IMR-90 (cell line): ENCODE data around the gene SKP2. TPM values are rescaled to one million over a fixed set of nuclear protein-coding genes. Genes with fewer than 3 reads are reported as not detected.

Experiments
- ATAC-seq: fragments of 200-7000 bp; cut with Tn5 transposase; 2 replicates; pipeline ENCODE4 v1.9.1; 2020; ENCODE audit warnings: low read depth, mild to moderate bottlenecking, moderate library complexity
- BruUV-seq: library from RNA; stranded (reverse); fragments of 400-500 nt; replicated peaks from 2 replicates; lab custom pipeline; 2021; lab: Mats Ljungman, UMichigan
- CTCF ChIA-PET: fragments of 300-600 bp; formaldehyde crosslinking; extraction: SDS; loops from one replicate; lab custom pipeline; 2021; ENCODE audit warnings: antibody characterized with exemption; lab: Yijun Ruan, JAX
- POLR2A ChIA-PET: fragments of 300-600 bp; sonication (Branson Sonifier 250); formaldehyde crosslinking; loops from one replicate; lab custom pipeline; 2022; ENCODE audit warnings: antibody characterized with exemption; ENCODE audit not compliant: unreplicated experiment; lab: Charles Lee
- DNase-seq: peaks from one replicate; pipeline ENCODE4 v3.0.0; 2013
- H2AFZ ChIP-seq: replicated peaks from 2 replicates; pipeline ENCODE3; 2013; ENCODE audit warnings: low read length, mild to moderate bottlenecking; ENCODE audit not compliant: poor library complexity
- H2AK5ac ChIP-seq: 2 replicates; pipeline ENCODE4 v1.6.1; 2013; ENCODE audit warnings: low read depth, low read length, inconsistent platforms
- H2AK9ac ChIP-seq: replicated peaks from 2 replicates; pipeline ENCODE3; 2013; ENCODE audit warnings: mild to moderate bottlenecking, low read depth, low read length, moderate library complexity; ENCODE audit not compliant: poor library complexity
- H2BK120ac ChIP-seq: 2 replicates; pipeline ENCODE4 v1.6.1; 2013; ENCODE audit warnings: low read depth, low read length, inconsistent platforms
- H2BK15ac ChIP-seq: 3 replicates; pipeline ENCODE4 v1.6.1; 2013; ENCODE audit warnings: low read depth, low read length, inconsistent platforms
- H2BK20ac ChIP-seq: 2 replicates; pipeline ENCODE4 v1.6.1; 2013; ENCODE audit warnings: low read depth, mild to moderate bottlenecking, inconsistent platforms, low read length, moderate library complexity
- H2BK5ac ChIP-seq: 2 replicates; pipeline ENCODE4 v1.6.1; 2013; ENCODE audit warnings: mild to moderate bottlenecking, low read depth, low read length, inconsistent platforms; ENCODE audit not compliant: poor library complexity, severe bottlenecking
- H3K14ac ChIP-seq: replicated peaks from 2 replicates; pipeline ENCODE4 v1.6.1; 2013; ENCODE audit warnings: low read depth, low read length, inconsistent platforms
- H3K18ac ChIP-seq: 2 replicates; pipeline ENCODE4 v1.6.1; 2013; ENCODE audit warnings: low read depth, low read length, control low read depth
- H3K23ac ChIP-seq: 2 replicates; pipeline ENCODE4 v1.6.1; 2013; ENCODE audit warnings: low read depth, low read length, inconsistent platforms
- H3K27ac ChIP-seq: 2 replicates; pipeline ENCODE4 v1.5.1; 2013; ENCODE audit warnings: mild to moderate bottlenecking, control low read depth, low read length; ENCODE audit not compliant: insufficient read depth
- H3K27me3 ChIP-seq: 2 replicates; pipeline ENCODE4 v1.6.1; 2013; ENCODE audit warnings: low read length; ENCODE audit not compliant: control insufficient read depth, insufficient read depth
- H3K36me3 ChIP-seq: 2 replicates; pipeline ENCODE4 v1.6.1; 2013; ENCODE audit warnings: low read length, mixed read lengths; ENCODE audit not compliant: control insufficient read depth, insufficient read depth
- H3K4ac ChIP-seq: 2 replicates; pipeline ENCODE4 v1.6.1; 2013; ENCODE audit warnings: low read depth, low read length, inconsistent platforms
- H3K4me1 ChIP-seq: 2 replicates; pipeline ENCODE4 v1.6.1; 2013; ENCODE audit warnings: low read length, mixed read lengths; ENCODE audit not compliant: control insufficient read depth, insufficient read depth
- H3K4me2 ChIP-seq: 2 replicates; pipeline ENCODE4 v1.6.1; 2013; ENCODE audit warnings: low read depth, mild to moderate bottlenecking, control low read depth, low read length, moderate library complexity
- H3K4me3 ChIP-seq: 2 replicates; pipeline ENCODE4 v1.5.1; 2013; ENCODE audit warnings: low read depth, mild to moderate bottlenecking, control low read depth, low read length, moderate library complexity; ENCODE audit not compliant: insufficient read depth
- H3K56ac ChIP-seq: 2 replicates; pipeline ENCODE4 v1.6.1; 2013; ENCODE audit warnings: low read length, inconsistent platforms; ENCODE audit not compliant: insufficient read depth; ENCODE audit errors: extremely low read depth
- H3K79me1 ChIP-seq, 2 experiments: 2 replicates each; pipeline ENCODE4 v1.6.1; 2013; ENCODE audit warnings: low read length in 2 of 2, inconsistent platforms in 1 of 2, low read depth in 1 of 2
- H3K9ac ChIP-seq: 2 replicates; pipeline ENCODE4 v1.6.1; 2013; ENCODE audit warnings: low read depth, low read length, control low read depth
- H3K9me1 ChIP-seq: 2 replicates; pipeline ENCODE4 v1.6.1; 2013; ENCODE audit warnings: low read length, inconsistent platforms; ENCODE audit not compliant: insufficient read depth
- H3K9me3 ChIP-seq: 2 replicates; pipeline ENCODE4 v1.6.1; 2013; ENCODE audit warnings: low read length; ENCODE audit not compliant: control insufficient read depth, insufficient read depth
- H4K20me1 ChIP-seq: 2 replicates; pipeline ENCODE4 v1.6.1; 2013; ENCODE audit warnings: low read length, inconsistent platforms; ENCODE audit not compliant: insufficient read depth
- H4K5ac ChIP-seq: 2 replicates; pipeline ENCODE4 v1.6.1; 2013; ENCODE audit warnings: mild to moderate bottlenecking, low read depth, low read length, control low read depth
- H4K8ac ChIP-seq, 2 experiments: 2 replicates each; pipeline ENCODE4 v1.6.1; 2013; ENCODE audit warnings: low read depth in 2 of 2, low read length in 2 of 2, control low read depth in 1 of 2, inconsistent platforms in 1 of 2
- H4K91ac ChIP-seq: 2 replicates; pipeline ENCODE4 v1.6.1; 2013; ENCODE audit warnings: low read depth, low read length, inconsistent platforms; ENCODE audit not compliant: insufficient read depth
- BHLHE40 ChIP-seq: fragments of 150-350 bp; IDR thresholded peaks from 2 replicates; pipeline ENCODE4 v1.6.1; 2016; ENCODE audit warnings: mild to moderate bottlenecking, low read depth, low read length
- CEBPB ChIP-seq: IDR thresholded peaks from 2 replicates; pipeline ENCODE4 v1.6.1; 2012; ENCODE audit warnings: low read depth, low read length, improper control_type of control experiment
- CHD1 ChIP-seq: IDR thresholded peaks from 2 replicates; pipeline ENCODE4 v1.6.1; 2012; ENCODE audit warnings: low read depth, low read length, improper control_type of control experiment
- ELK1 ChIP-seq: fragments of 150-350 bp; IDR thresholded peaks from 2 replicates; pipeline ENCODE4 v1.6.1; 2016; ENCODE audit warnings: low read depth, mild to moderate bottlenecking, low read length, moderate library complexity, borderline replicate concordance
- FOS ChIP-seq: fragments of 150-350 bp; IDR thresholded peaks from 2 replicates; pipeline ENCODE4 v1.6.1; 2016; ENCODE audit warnings: low read depth, low read length
- MAFK ChIP-seq: IDR thresholded peaks from 2 replicates; pipeline ENCODE4 v1.6.1; 2012; ENCODE audit warnings: low read depth, low read length, improper control_type of control experiment
- MAZ ChIP-seq: IDR thresholded peaks from 2 replicates; pipeline ENCODE4 v1.6.1; 2012; ENCODE audit warnings: low read depth, mild to moderate bottlenecking, low read length, improper control_type of control experiment, moderate library complexity, borderline replicate concordance
- MXI1 ChIP-seq: IDR thresholded peaks from 2 replicates; pipeline ENCODE4 v1.6.1; 2012; ENCODE audit warnings: low read depth, mild to moderate bottlenecking, low read length, moderate library complexity, borderline replicate concordance
- NFE2L2 ChIP-seq: fragments of 150-350 bp; IDR thresholded peaks from 2 replicates; pipeline ENCODE4 v1.6.1; 2016; ENCODE audit warnings: low read depth, mild to moderate bottlenecking, low read length
- RAD21 ChIP-seq: IDR thresholded peaks from 2 replicates; pipeline ENCODE4 v1.6.1; 2012; ENCODE audit warnings: low read length, improper control_type of control experiment
- RFX5 ChIP-seq: IDR thresholded peaks from 2 replicates; pipeline ENCODE4 v1.8.0; 2012; ENCODE audit warnings: low read depth, mild to moderate bottlenecking, low read length, moderate library complexity
- SMC3 ChIP-seq: fragments of 150-350 bp; IDR thresholded peaks from 2 replicates; pipeline ENCODE4 v1.6.1; 2016; ENCODE audit warnings: low read depth, mild to moderate bottlenecking, antibody characterized with exemption, low read length, moderate library complexity
- WGBS, 2 experiments: methylation state at CpG; one replicate each; pipeline versions ENCODE4 v1.1.5 to v1.1.7; 2013; ENCODE audit warnings: missing lambda C conversion rate in 2 of 2; ENCODE audit not compliant: insufficient read length in 1 of 2; ENCODE audit errors: extremely low coverage in 2 of 2; 5-methylcytosine and 5-hydroxymethylcytosine counted together
- dilution Hi-C: fragments of 300-500 bp; cut with HindIII; formaldehyde crosslinking; loops from one replicate; pipeline ENCODE4 v1.14.3; 2018; ENCODE audit warnings: low sequenced_read_pairs; ENCODE audit not compliant: unreplicated experiment
- in situ Hi-C: fragments of 300-500 bp; cut with MboI; formaldehyde crosslinking; loops from 3 replicates; pipeline ENCODE4 v1.14.3; 2019; ENCODE audit warnings: low sequenced_read_pairs, inconsistent platforms, mixed read lengths
- intact Hi-C: fragments of 100-400 bp; cut with micrococcal nuclease; formaldehyde crosslinking; loops from 2 replicates; pipeline ENCODE4 v1.10.0; 2022
- polyA plus RNA-seq, 3 experiments: library from polyadenylated mRNA; depleted of rRNA; stranded (reverse); fragments of >200 nt; gene quantifications; 2 replicates each; pipeline ENCODE4 v1.2.3, GENCODE V29; 2012; ENCODE audit warnings: low replicate concordance in 1 of 3
- total RNA-seq: library from RNA; depleted of rRNA; stranded (reverse); fragments of >200 nt; gene quantifications from 2 replicates; pipeline ENCODE4 v1.2.3, GENCODE V29; 2012

Gene SKP2
- total and polyA plus RNA-seq, 2 of the 4 experiments (the other 2 are of a cell fraction) = 23.3 to 92.1 TPM

DNA sequence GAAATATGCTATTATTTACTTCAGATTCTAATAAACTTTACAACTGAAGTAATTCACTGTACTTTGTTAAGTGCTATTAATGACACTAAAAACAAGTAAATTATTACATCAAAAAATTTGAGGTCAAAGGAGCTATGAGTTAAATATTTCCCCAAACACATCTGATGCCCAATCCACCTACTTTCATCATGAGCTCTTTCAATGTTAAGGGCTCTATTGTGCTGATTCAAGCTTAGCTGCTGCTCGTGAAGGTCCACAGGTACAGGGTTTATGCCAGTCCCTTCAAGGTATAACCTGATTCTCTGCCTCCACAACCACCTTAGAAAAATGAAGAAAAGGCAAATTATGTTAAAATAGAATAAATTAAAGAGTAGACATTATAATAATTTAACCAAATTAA is 65.7 kb downstream of the SKP2 start:
- H2AK5ac ChIP-seq = no peak overlapping the region
- H3K4ac ChIP-seq = no peak overlapping the region
- no peak overlapping the region for H4K5ac ChIP-seq
- no peak overlapping the region for H3K9ac ChIP-seq
- H3K27me3 ChIP-seq = no peaks in the 10 kb centered on the region
- ChIA-PET POLR2A (no interaction called here), CTCF (interaction anchor here (0.5 kb wide), 1 partner anchor 92 kb away, joined by 5 read pairs; no protein-coding TSS in a partner anchor)
- H2AFZ ChIP-seq = no peak overlapping the region
- H3K9me1 ChIP-seq = no peaks in the 10 kb centered on the region
- H2BK15ac ChIP-seq = no peak overlapping the region
- no peak overlapping the region for H3K4me3 ChIP-seq
- no peak overlapping the region for H3K18ac ChIP-seq
- no peak overlapping the region for H2BK20ac ChIP-seq
- dilution Hi-C loops = no loop called here
- no peak for DNase-seq
- H2BK120ac ChIP-seq = no peak overlapping the region
- peaks cover 0 to 6% of the 10 kb centered on the region in 2 experiments; a peak in 2 of 4 replicates for H3K79me1 ChIP-seq
- ATAC-seq = no peak
- H3K4me2 ChIP-seq = no peak overlapping the region
- no peak overlapping the region for H2BK5ac ChIP-seq
- TF ChIP-seq RFX5 (no peak), MXI1 (no peak), MAZ (no peak), RAD21 (no peak), ELK1 (no peak), BHLHE40 (no peak), CHD1 (no peak), CEBPB (no peak), NFE2L2 (no peak), MAFK (no peak), FOS (no peak), SMC3 (no peak)
- no peak overlapping the region for H3K56ac ChIP-seq
- BruUV-seq = no TSS peak
- H4K20me1 ChIP-seq = no peaks in the 10 kb centered on the region
- no peak overlapping the region for H4K91ac ChIP-seq
- WGBS, 2 experiments = no CpG with 5 or more reads among the region's 1 CpG
- H3K23ac ChIP-seq = no peak overlapping the region
- no peak overlapping the region for H2AK9ac ChIP-seq
- H4K8ac ChIP-seq = no peak overlapping the region
- intact Hi-C loops = no loop called here
- H3K14ac ChIP-seq = no peak overlapping the region
- H3K36me3 ChIP-seq = peaks cover 9% of the 10 kb centered on the region
- in situ Hi-C loops = no loop called here
- no peaks in the 10 kb centered on the region for H3K9me3 ChIP-seq
- H3K4me1 ChIP-seq = no peaks in the 10 kb centered on the region; the same call in 1 of the 2 replicates
- no peak overlapping the region for H3K27ac ChIP-seq
